Measurements from ENCODE around the gene NID2.

DNA sequence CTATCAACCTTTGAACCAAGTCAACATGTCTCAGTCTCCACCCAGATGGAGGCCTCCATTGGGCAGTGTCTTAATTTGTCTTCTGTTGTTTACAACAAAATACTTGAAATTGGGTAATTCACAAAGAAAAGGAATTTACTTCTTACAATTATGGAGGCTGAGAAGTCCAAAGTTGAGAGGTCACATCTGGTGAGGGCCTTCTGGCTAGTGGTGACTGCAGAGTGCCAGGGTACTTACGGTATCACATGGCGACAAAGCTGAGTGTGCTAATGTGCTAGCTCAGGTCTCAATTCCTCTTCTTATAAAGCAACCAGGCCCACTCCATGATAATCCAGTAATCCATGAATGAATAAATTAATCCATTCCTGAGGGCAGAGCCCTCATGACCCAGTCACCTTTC, 4.7 kb downstream of the NID2 start:
- TF ChIP-seq, protein P1, sequence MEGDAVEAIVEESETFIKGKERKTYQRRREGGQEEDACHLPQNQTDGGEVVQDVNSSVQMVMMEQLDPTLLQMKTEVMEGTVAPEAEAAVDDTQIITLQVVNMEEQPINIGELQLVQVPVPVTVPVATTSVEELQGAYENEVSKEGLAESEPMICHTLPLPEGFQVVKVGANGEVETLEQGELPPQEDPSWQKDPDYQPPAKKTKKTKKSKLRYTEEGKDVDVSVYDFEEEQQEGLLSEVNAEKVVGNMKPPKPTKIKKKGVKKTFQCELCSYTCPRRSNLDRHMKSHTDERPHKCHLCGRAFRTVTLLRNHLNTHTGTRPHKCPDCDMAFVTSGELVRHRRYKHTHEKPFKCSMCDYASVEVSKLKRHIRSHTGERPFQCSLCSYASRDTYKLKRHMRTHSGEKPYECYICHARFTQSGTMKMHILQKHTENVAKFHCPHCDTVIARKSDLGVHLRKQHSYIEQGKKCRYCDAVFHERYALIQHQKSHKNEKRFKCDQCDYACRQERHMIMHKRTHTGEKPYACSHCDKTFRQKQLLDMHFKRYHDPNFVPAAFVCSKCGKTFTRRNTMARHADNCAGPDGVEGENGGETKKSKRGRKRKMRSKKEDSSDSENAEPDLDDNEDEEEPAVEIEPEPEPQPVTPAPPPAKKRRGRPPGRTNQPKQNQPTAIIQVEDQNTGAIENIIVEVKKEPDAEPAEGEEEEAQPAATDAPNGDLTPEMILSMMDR (conservative IDR thresholded peaks at IDR 0.05; ENCODE audit: low read depth, low read length), result no peak
- TF ChIP-seq MAFK (IDR thresholded peaks at IDR 0.05; ENCODE audit: low read depth, low read length) (no peak), FOS (IDR thresholded peaks at IDR 0.05; ENCODE audit: low read depth, low read length) (no peak), POLR2A (IDR thresholded peaks at IDR 0.05; ENCODE audit: low read depth, low read length) (no peak), RAD21 (IDR thresholded peaks at IDR 0.05; ENCODE audit: low read length) (no peak), RFX5 (IDR thresholded peaks at IDR 0.05; ENCODE audit: low read depth, low read length) (no peak), MAZ (IDR thresholded peaks at IDR 0.05; ENCODE audit: borderline replicate concordance, low read depth, low read length) (no peak), BHLHE40 (IDR thresholded peaks at IDR 0.05; ENCODE audit: low read depth, low read length) (no peak), RCOR1 (IDR thresholded peaks at IDR 0.05; ENCODE audit: insufficient replicate concordance, low read length) (no peak), SMC3 (IDR thresholded peaks at IDR 0.05; ENCODE audit: low read depth, low read length) (no peak), NFE2L2 (IDR thresholded peaks at IDR 0.05; ENCODE audit: low read depth, low read length) (no peak)
- TF ChIP-seq, protein P2, sequence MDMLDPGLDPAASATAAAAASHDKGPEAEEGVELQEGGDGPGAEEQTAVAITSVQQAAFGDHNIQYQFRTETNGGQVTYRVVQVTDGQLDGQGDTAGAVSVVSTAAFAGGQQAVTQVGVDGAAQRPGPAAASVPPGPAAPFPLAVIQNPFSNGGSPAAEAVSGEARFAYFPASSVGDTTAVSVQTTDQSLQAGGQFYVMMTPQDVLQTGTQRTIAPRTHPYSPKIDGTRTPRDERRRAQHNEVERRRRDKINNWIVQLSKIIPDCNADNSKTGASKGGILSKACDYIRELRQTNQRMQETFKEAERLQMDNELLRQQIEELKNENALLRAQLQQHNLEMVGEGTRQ (IDR thresholded peaks at IDR 0.05; ENCODE audit: low read depth, low read length), result no peak
